ENCODE results near the gene WDPCP. TPM values are rescaled to one million over a fixed set of nuclear protein-coding genes. Genes with fewer than 3 reads are reported as not detected.

The WDPCP gene
- polyA plus RNA-seq, 1 donor from 2014 or later: 8.9 TPM

DNA sequence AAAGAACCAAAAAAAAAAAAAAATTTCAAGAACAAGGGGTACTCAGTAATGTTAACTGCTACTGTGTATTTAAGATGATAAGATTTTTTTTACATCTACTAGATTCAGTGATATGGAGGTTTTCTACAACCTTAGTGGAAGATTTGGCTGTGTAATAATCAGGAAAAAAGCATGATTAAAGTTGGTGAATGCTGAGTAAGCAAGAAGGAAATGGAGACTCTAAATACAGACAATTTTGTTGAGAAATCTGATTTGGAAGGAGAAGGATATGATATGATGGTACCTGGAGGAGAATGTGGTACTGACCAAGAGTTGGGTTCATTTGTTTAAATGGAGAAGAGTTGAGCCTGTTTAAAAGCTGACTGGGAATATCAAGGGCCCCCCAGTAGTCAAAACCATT, 125.1 kb downstream of the WDPCP start:
- H3K4me2 ChIP-seq (ENCODE audit: low read length): no peak overlapping the region

DNA sequence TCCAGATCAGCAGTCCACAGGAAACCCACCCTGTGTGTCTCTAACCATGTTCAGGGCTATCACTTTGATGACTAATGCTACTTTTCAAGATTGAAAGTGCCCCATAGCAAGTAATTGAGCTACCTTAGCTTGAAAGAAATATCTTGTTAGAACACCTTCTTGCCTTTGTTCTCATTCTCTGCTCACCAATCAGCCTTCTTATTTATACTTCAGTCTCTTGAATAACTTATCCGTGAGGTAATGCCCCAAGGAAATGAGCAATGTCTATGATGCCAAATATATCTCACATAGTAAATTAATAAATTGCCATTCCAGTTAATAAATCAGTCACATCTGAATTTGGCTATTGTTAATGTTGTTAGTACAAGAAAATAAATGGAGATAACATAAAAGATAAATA, 141.6 kb downstream of the WDPCP start:
- Histone ChIP-seq H3K79me2 (replicated peaks; ENCODE audit: insufficient read depth, low read length) (no peaks in the 10 kb centered on the region), H4K20me1 (ENCODE audit: insufficient read depth) (no peaks in the 10 kb centered on the region), H3K27ac (ENCODE audit: low read length) (no peak overlapping the region), H3K9me2 (ENCODE audit: insufficient read depth, low read length) (no peaks in the 10 kb centered on the region), H3K9me3 (ENCODE audit: low read length) (no peaks in the 10 kb centered on the region), H3K36me3 (ENCODE audit: insufficient read depth, low read length) (no peaks in the 10 kb centered on the region), H3K27me3 (ENCODE audit: insufficient read depth, low read depth, low read length) (no peaks in the 10 kb centered on the region), H3K4me3 (ENCODE audit: low read length) (no peak overlapping the region), H2AFZ (ENCODE audit: low read depth, low read length) (no peak overlapping the region), H3K4me2 (ENCODE audit: low read length) (no peak overlapping the region), H3K9ac (ENCODE audit: low read length) (no peak overlapping the region), H3F3A (ENCODE audit: insufficient read depth, low read length, poor library complexity, severe bottlenecking) (no peaks in the 10 kb centered on the region)
- TF ChIP-seq EP300 (conservative IDR thresholded peaks at IDR 0.05; ENCODE audit: poor library complexity, severe bottlenecking) (no peak), MXI1 (conservative IDR thresholded peaks at IDR 0.05; ENCODE audit: poor library complexity, severe bottlenecking) (no peak), TAF1 (IDR thresholded peaks at IDR 0.05; ENCODE audit: low read depth) (no peak), SMC3 (conservative IDR thresholded peaks at IDR 0.05; ENCODE audit: poor library complexity) (no peak), EZH2 (IDR thresholded peaks at IDR 0.05; ENCODE audit: borderline replicate concordance, insufficient read depth, low read length, poor library complexity, severe bottlenecking) (no peak)
- TF ChIP-seq, protein P1, sequence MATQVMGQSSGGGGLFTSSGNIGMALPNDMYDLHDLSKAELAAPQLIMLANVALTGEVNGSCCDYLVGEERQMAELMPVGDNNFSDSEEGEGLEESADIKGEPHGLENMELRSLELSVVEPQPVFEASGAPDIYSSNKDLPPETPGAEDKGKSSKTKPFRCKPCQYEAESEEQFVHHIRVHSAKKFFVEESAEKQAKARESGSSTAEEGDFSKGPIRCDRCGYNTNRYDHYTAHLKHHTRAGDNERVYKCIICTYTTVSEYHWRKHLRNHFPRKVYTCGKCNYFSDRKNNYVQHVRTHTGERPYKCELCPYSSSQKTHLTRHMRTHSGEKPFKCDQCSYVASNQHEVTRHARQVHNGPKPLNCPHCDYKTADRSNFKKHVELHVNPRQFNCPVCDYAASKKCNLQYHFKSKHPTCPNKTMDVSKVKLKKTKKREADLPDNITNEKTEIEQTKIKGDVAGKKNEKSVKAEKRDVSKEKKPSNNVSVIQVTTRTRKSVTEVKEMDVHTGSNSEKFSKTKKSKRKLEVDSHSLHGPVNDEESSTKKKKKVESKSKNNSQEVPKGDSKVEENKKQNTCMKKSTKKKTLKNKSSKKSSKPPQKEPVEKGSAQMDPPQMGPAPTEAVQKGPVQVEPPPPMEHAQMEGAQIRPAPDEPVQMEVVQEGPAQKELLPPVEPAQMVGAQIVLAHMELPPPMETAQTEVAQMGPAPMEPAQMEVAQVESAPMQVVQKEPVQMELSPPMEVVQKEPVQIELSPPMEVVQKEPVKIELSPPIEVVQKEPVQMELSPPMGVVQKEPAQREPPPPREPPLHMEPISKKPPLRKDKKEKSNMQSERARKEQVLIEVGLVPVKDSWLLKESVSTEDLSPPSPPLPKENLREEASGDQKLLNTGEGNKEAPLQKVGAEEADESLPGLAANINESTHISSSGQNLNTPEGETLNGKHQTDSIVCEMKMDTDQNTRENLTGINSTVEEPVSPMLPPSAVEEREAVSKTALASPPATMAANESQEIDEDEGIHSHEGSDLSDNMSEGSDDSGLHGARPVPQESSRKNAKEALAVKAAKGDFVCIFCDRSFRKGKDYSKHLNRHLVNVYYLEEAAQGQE (IDR thresholded peaks at IDR 0.05; ENCODE audit: borderline replicate concordance): no peak

More for the DNA sequence above, 125.1 kb downstream of the WDPCP start:
- Histone ChIP-seq H3K27me3 (ENCODE audit: insufficient read depth, low read depth, low read length) (no peaks in the 10 kb centered on the region), H3F3A (ENCODE audit: insufficient read depth, low read length, poor library complexity, severe bottlenecking) (no peaks in the 10 kb centered on the region), H3K36me3 (ENCODE audit: insufficient read depth, low read length) (no peaks in the 10 kb centered on the region), H2AFZ (ENCODE audit: low read depth, low read length) (no peak overlapping the region), H3K4me3 (ENCODE audit: low read length) (no peak overlapping the region), H3K9ac (ENCODE audit: low read length) (no peak overlapping the region), H4K20me1 (ENCODE audit: insufficient read depth) (no peaks in the 10 kb centered on the region), H3K9me3 (ENCODE audit: low read length) (no peaks in the 10 kb centered on the region), H3K27ac (ENCODE audit: low read length) (no peak overlapping the region), H3K9me2 (ENCODE audit: insufficient read depth, low read length) (no peaks in the 10 kb centered on the region), H3K79me2 (replicated peaks; ENCODE audit: insufficient read depth, low read length) (no peaks in the 10 kb centered on the region)
- TF ChIP-seq RAD21 (conservative IDR thresholded peaks at IDR 0.05) (no peak), EP300 (conservative IDR thresholded peaks at IDR 0.05; ENCODE audit: poor library complexity, severe bottlenecking) (no peak), EZH2 (IDR thresholded peaks at IDR 0.05; ENCODE audit: borderline replicate concordance, insufficient read depth, low read length, poor library complexity, severe bottlenecking) (no peak), SMC3 (conservative IDR thresholded peaks at IDR 0.05; ENCODE audit: poor library complexity) (no peak), POLR2AphosphoS5 (IDR thresholded peaks at IDR 0.05) (no peak), MXI1 (conservative IDR thresholded peaks at IDR 0.05; ENCODE audit: poor library complexity, severe bottlenecking) (no peak), TAF1 (IDR thresholded peaks at IDR 0.05; ENCODE audit: low read depth) (no peak)
- TF ChIP-seq, protein P2, sequence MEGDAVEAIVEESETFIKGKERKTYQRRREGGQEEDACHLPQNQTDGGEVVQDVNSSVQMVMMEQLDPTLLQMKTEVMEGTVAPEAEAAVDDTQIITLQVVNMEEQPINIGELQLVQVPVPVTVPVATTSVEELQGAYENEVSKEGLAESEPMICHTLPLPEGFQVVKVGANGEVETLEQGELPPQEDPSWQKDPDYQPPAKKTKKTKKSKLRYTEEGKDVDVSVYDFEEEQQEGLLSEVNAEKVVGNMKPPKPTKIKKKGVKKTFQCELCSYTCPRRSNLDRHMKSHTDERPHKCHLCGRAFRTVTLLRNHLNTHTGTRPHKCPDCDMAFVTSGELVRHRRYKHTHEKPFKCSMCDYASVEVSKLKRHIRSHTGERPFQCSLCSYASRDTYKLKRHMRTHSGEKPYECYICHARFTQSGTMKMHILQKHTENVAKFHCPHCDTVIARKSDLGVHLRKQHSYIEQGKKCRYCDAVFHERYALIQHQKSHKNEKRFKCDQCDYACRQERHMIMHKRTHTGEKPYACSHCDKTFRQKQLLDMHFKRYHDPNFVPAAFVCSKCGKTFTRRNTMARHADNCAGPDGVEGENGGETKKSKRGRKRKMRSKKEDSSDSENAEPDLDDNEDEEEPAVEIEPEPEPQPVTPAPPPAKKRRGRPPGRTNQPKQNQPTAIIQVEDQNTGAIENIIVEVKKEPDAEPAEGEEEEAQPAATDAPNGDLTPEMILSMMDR (IDR thresholded peaks at IDR 0.05; ENCODE audit: poor library complexity, severe bottlenecking): no peak
- TF ChIP-seq, protein P1 (IDR thresholded peaks at IDR 0.05; ENCODE audit: borderline replicate concordance): no peak

Data from neural cell (in vitro differentiated cells).